ENCODE data around the gene FUOM.

GRCh38 chr10:133332936-133333699, 24.7 kb downstream of the FUOM start:
- TF ChIP-seq POLR2A (IDR thresholded peaks at IDR 0.05; ENCODE audit: low read depth, low read length): no peak
- no peak for TF ChIP-seq CTCF (conservative IDR thresholded peaks at IDR 0.05; ENCODE audit: low read depth, low read length)
- TF ChIP-seq SMC3 (IDR thresholded peaks at IDR 0.05; ENCODE audit: low read depth, low read length): no peak
- TF ChIP-seq USF2 (IDR thresholded peaks at IDR 0.05; ENCODE audit: low read depth, low read length): no peak
- TF ChIP-seq BHLHE40 (IDR thresholded peaks at IDR 0.05; ENCODE audit: low read depth, low read length): no peak
- TF ChIP-seq CHD1 (IDR thresholded peaks at IDR 0.05; ENCODE audit: low read depth, low read length): no peak
- TF ChIP-seq MXI1 (IDR thresholded peaks at IDR 0.05; ENCODE audit: borderline replicate concordance, low read depth, low read length): no peak
- no peak for TF ChIP-seq NFE2L2 (IDR thresholded peaks at IDR 0.05; ENCODE audit: low read depth, low read length)
- no peak for TF ChIP-seq MAFK (IDR thresholded peaks at IDR 0.05; ENCODE audit: low read depth, low read length)
